Ascending aorta (tissue), 2 donors: ENCODE measurements around the gene ARG2. TPM values are rescaled to one million over a fixed set of nuclear protein-coding genes. Genes with fewer than 3 reads are reported as not detected.

Experiments used
- DNase-seq, 2 donors: peaks; one replicate each; pipeline ENCODE4 v3.0.0-alpha.2; 2019; ENCODE audit warnings: low spot score in 2 of 2
- H3K27ac ChIP-seq, 2 donors: fragments of 200-600 bp; sonication (generic); one replicate each; pipeline ENCODE4 v1.5.1; 2016 to 2017; ENCODE audit warnings: mild to moderate bottlenecking in 1 of 2
- H3K27me3 ChIP-seq: fragments of 200-600 bp; sonication (generic); one replicate; pipeline ENCODE4 v1.5.1; 2017
- H3K36me3 ChIP-seq, 2 donors: fragments of 200-600 bp; sonication (generic); one replicate each; pipeline ENCODE4 v1.5.1; 2016
- H3K4me1 ChIP-seq, 2 donors: fragments of 200-600 bp; sonication (generic); one replicate each; pipeline ENCODE4 v1.5.1; 2016 to 2017; ENCODE audit warnings: mild to moderate bottlenecking in 1 of 2
- H3K4me3 ChIP-seq, 2 donors: fragments of 200-600 bp; sonication (generic); one replicate each; pipeline ENCODE4 v1.5.1; 2016 to 2017; ENCODE audit warnings: mild to moderate bottlenecking in 1 of 2
- H3K9me3 ChIP-seq, 2 donors: fragments of 200-600 bp; sonication (generic); one replicate each; pipeline ENCODE4 v1.5.1; 2016
- CTCF ChIP-seq, 3 experiments: fragments of 200-600 bp in 2 of 3; fragments of 450-650 bp in 1 of 3; sonication (generic) in 2 of 3; IDR thresholded peaks; one replicate each; pipeline ENCODE4 v1.5.1; 2016 to 2019; ENCODE audit warnings: antibody characterized with exemption in 3 of 3, mild to moderate bottlenecking in 1 of 3, moderate library complexity in 1 of 3
- intact Hi-C: fragments of 100-400 bp; cut with DNase I; formaldehyde crosslinking; loops from one replicate; pipeline ENCODE4 v1.15.1; 2023
- total RNA-seq: library from RNA; depleted of rRNA; stranded (reverse); fragments of >200 nt; gene quantifications from one replicate; pipeline ENCODE4 v1.1.0, GENCODE V29; 2016

Gene ARG2
- total RNA-seq, 1 donor from 2014 or later: 10.1 TPM

GRCh38 chr14:67581643-67582042, 38.1 kb upstream of the ARG2 start:
- Histone ChIP-seq H3K27ac (no peak overlapping the region), H3K4me3 (no peak overlapping the region), H3K4me1 (no peaks in the 10 kb centered on the region), H3K27me3 (no peaks in the 10 kb centered on the region), H3K9me3 (no peaks in the 10 kb centered on the region), H3K36me3 (no peaks in the 10 kb centered on the region)
- intact Hi-C loops: no loop called here
- DNase-seq: no peak
- TF ChIP-seq CTCF (IDR thresholded peaks at IDR 0.05): no peak

GRCh38 chr14:67582061-67582460, 37.7 kb upstream of the ARG2 start:
- Histone ChIP-seq H3K4me1 (no peaks in the 10 kb centered on the region), H3K36me3 (no peaks in the 10 kb centered on the region), H3K4me3 (no peak overlapping the region), H3K27ac (no peak overlapping the region), H3K9me3 (no peaks in the 10 kb centered on the region), H3K27me3 (no peaks in the 10 kb centered on the region)
- no peak for TF ChIP-seq CTCF (IDR thresholded peaks at IDR 0.05)
- no peak for DNase-seq
- intact Hi-C loops: no loop called here

- Histone ChIP-seq H3K27ac (no peak overlapping the region), H3K4me1 (no peaks in the 10 kb centered on the region), H3K36me3 (peaks cover 7 to 11% of the 10 kb centered on the region in 2 donors), H3K9me3 (no peaks in the 10 kb centered on the region), H3K27me3 (no peaks in the 10 kb centered on the region), H3K4me3 (no peak overlapping the region)
- TF ChIP-seq CTCF (IDR thresholded peaks at IDR 0.05): peak; percentile 14 to 44 (median 33)
- intact Hi-C loops: loop anchor here (1.0 kb wide), 1 partner anchor 120 kb away; no protein-coding TSS in a partner anchor
- peak in 1 of 2 donors; percentile 59 for DNase-seq
These were observed 35.7 kb upstream of the ARG2 start for GRCh38 chr14:67583711-67584644.

- Histone ChIP-seq H3K4me1 (no peaks in the 10 kb centered on the region), H3K9me3 (no peaks in the 10 kb centered on the region), H3K4me3 (no peak overlapping the region), H3K27ac (no peak overlapping the region), H3K27me3 (no peaks in the 10 kb centered on the region), H3K36me3 (peaks cover 14 to 21% of the 10 kb centered on the region in 2 donors)
- intact Hi-C loops: loop anchor here (1.0 kb wide), 1 partner anchor 119 kb away; no protein-coding TSS in a partner anchor
- no peak for TF ChIP-seq CTCF (IDR thresholded peaks at IDR 0.05)
- DNase-seq: no peak
These were observed 34.7 kb upstream of the ARG2 start for GRCh38 chr14:67584978-67585377.

- TF ChIP-seq CTCF (IDR thresholded peaks at IDR 0.05): no peak
- intact Hi-C loops: no loop called here
- H3K36me3 ChIP-seq: peaks cover 17 to 35% of the 10 kb centered on the region in 2 donors
- no peaks in the 10 kb centered on the region for H3K9me3 ChIP-seq
- no peak for DNase-seq
- H3K4me3 ChIP-seq: no peak overlapping the region
- H3K27me3 ChIP-seq: no peaks in the 10 kb centered on the region
- H3K4me1 ChIP-seq: no peaks in the 10 kb centered on the region
- H3K27ac ChIP-seq: no peak overlapping the region
These were observed 33.4 kb upstream of the ARG2 start for GRCh38 chr14:67586369-67586768.
